Ishikawa (cell line): ENCODE measurements around the gene NUCB1.

Experiments used
- CEBPB ChIP-seq: IDR thresholded peaks from 2 replicates; pipeline ENCODE4 v1.6.1; 2012
- CREB1 ChIP-seq: IDR thresholded peaks from 2 replicates; pipeline ENCODE4 v1.6.1; 2012; ENCODE audit warnings: low read depth
- EGR1 ChIP-seq: IDR thresholded peaks from 2 replicates; pipeline ENCODE4 v1.6.1; 2012
- EP300 ChIP-seq: IDR thresholded peaks from 2 replicates; pipeline ENCODE4 v1.6.1; 2012; ENCODE audit warnings: borderline replicate concordance
- FOXM1 ChIP-seq: IDR thresholded peaks from 2 replicates; pipeline ENCODE4 v1.6.1; 2012; ENCODE audit warnings: low read depth, borderline replicate concordance
- NFIC ChIP-seq: IDR thresholded peaks from 2 replicates; pipeline ENCODE4 v1.6.1; 2012
- RAD21 ChIP-seq: IDR thresholded peaks from 2 replicates; pipeline ENCODE4 v1.6.1; 2012; ENCODE audit warnings: low read depth
- TAF1 ChIP-seq: IDR thresholded peaks from 2 replicates; pipeline ENCODE4 v1.6.1; 2012; ENCODE audit warnings: low read depth, mild to moderate bottlenecking
- TCF12 ChIP-seq: IDR thresholded peaks from 2 replicates; pipeline ENCODE4 v1.6.1; 2012; ENCODE audit warnings: low read depth
- TEAD4 ChIP-seq: IDR thresholded peaks from 2 replicates; pipeline ENCODE4 v1.6.1; 2012
- YY1 ChIP-seq: IDR thresholded peaks from 2 replicates; pipeline ENCODE4 v1.6.1; 2012; ENCODE audit warnings: low read depth
- ZBTB7A ChIP-seq: IDR thresholded peaks from 2 replicates; pipeline ENCODE4 v1.6.1; 2012; ENCODE audit warnings: low read depth
- TF ChIP-seq, protein P1 (sequence below): IDR thresholded peaks from 2 replicates; pipeline ENCODE4 v1.6.1; 2012; ENCODE audit warnings: low read depth, mild to moderate bottlenecking
- TF ChIP-seq, protein P2 (sequence below): IDR thresholded peaks from 2 replicates; pipeline ENCODE4 v1.6.1; 2012
- TF ChIP-seq, protein P3 (sequence below): IDR thresholded peaks from 2 replicates; pipeline ENCODE4 v1.6.1; 2012

NUCB1 gene

DNA sequence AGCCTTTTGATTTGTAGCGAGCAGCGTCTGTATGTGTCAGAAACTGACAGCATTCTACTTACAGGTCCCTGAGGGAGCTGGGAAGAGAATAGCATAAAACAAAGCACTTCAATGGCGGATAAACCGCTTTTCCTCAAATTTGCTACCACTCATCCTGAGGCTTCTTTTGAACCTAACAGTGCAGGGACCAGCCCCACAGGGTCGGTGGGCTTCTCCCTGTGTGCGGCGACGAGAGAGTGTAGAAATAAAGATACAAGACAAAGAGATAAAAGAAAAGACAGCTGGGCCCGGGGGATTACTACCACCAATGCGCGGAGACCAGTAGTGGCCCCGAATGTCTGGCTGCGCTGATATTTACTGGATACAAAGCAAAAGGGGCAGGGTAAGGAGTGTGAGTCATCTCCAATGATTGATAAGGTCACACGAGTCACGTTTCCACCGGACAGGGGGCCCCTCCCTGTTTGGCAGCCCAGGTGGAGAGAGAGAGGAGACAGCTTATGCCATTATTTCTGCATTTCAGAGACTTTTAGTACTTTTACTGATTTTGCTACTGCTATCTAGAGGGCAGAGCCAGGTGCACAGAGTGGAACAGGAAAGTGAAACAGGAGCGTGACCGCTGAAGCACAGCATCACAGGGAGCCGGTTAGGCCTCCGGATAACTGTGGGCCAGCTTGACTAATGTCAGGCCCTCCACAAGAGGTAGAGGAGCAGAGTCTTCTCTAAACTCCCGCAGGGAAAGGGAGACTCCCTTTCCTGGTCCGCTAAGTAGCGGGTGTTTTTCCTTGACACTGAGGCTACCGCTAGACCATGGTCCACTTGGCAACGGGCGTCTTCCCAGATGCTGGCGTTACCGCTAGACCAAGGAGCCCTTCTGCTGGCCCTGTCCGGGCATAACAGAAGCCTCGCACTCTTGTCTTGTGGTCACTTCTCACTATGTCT, 23.8 kb upstream of the NUCB1 start:
- TF ChIP-seq NFIC = 0 out of 2 replicates have a peak, but pooled peaks have one; percentile 27

- no peak for TF ChIP-seq ZBTB7A
These were observed 22.3 kb upstream of the NUCB1 start for GRCh38 chr19:48877855-48878195.

DNA sequence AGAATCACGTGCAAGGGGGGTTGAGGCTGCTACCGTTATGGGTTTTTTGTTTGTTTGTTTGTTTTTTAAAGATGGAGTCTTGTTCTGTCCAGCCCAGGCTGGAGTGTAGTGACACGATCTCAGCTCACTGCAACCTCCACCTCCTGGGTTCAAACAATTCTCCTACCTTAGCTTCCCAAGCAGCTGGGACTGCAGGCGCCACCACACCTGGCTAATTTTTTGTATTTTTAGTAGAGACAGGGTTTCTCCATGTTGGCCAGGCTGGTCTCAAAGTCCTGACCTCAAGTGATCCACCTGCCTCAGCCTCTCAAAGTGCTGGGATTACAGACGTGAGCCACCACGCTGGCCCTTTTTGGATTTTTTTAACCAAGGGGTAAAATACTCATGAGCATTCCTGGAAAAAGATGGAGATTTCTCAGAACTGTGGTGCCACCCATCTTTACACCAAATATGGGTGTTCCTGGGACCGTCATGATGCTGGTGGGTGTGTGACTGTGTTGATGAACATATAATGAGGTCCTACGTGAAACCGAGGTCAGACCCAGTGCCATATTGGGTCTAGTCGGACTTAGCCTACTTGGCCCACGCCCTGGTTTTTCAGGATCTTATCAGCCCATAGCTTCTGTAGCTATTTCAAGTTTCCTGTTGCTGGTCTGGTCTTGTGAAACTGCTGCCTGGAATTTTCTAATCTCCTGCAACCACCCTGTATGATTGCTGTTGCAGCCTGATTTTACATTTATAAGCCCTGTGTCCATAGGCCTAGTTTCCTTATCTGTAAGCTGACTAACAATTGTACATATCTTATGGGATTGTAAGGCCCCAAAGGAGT, 21.7 kb upstream of the NUCB1 start:
- no peak for TF ChIP-seq TAF1
- TF ChIP-seq FOXM1 = no peak
- TF ChIP-seq CEBPB = no peak

GRCh38 chr19:48879025-48879637, 21.0 kb upstream of the NUCB1 start:
- TF ChIP-seq TAF1 (no peak), CEBPB (no peak), CREB1 (no peak), YY1 (no peak), RAD21 (no peak), NFIC (no peak), TCF12 (no peak)
- TF ChIP-seq, protein P1, sequence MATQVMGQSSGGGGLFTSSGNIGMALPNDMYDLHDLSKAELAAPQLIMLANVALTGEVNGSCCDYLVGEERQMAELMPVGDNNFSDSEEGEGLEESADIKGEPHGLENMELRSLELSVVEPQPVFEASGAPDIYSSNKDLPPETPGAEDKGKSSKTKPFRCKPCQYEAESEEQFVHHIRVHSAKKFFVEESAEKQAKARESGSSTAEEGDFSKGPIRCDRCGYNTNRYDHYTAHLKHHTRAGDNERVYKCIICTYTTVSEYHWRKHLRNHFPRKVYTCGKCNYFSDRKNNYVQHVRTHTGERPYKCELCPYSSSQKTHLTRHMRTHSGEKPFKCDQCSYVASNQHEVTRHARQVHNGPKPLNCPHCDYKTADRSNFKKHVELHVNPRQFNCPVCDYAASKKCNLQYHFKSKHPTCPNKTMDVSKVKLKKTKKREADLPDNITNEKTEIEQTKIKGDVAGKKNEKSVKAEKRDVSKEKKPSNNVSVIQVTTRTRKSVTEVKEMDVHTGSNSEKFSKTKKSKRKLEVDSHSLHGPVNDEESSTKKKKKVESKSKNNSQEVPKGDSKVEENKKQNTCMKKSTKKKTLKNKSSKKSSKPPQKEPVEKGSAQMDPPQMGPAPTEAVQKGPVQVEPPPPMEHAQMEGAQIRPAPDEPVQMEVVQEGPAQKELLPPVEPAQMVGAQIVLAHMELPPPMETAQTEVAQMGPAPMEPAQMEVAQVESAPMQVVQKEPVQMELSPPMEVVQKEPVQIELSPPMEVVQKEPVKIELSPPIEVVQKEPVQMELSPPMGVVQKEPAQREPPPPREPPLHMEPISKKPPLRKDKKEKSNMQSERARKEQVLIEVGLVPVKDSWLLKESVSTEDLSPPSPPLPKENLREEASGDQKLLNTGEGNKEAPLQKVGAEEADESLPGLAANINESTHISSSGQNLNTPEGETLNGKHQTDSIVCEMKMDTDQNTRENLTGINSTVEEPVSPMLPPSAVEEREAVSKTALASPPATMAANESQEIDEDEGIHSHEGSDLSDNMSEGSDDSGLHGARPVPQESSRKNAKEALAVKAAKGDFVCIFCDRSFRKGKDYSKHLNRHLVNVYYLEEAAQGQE = no peak
- TF ChIP-seq, protein P2, sequence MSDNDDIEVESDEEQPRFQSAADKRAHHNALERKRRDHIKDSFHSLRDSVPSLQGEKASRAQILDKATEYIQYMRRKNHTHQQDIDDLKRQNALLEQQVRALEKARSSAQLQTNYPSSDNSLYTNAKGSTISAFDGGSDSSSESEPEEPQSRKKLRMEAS = no peak

GRCh38 chr19:48881741-48882657, 18.1 kb upstream of the NUCB1 start:
- no peak for TF ChIP-seq NFIC
- TF ChIP-seq CEBPB = no peak
- no peak for TF ChIP-seq ZBTB7A
- TF ChIP-seq, protein P2 = no peak
- TF ChIP-seq RAD21 = no peak
- no peak for TF ChIP-seq TCF12
- TF ChIP-seq CREB1 = no peak
- TF ChIP-seq FOXM1 = no peak
- no peak for TF ChIP-seq TEAD4
- no peak for TF ChIP-seq YY1
- TF ChIP-seq TAF1 = no peak
- TF ChIP-seq, protein P3, sequence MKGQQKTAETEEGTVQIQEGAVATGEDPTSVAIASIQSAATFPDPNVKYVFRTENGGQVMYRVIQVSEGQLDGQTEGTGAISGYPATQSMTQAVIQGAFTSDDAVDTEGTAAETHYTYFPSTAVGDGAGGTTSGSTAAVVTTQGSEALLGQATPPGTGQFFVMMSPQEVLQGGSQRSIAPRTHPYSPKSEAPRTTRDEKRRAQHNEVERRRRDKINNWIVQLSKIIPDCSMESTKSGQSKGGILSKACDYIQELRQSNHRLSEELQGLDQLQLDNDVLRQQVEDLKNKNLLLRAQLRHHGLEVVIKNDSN = no peak
- TF ChIP-seq, protein P1 = no peak
- TF ChIP-seq EGR1 = no peak
- no peak for TF ChIP-seq EP300

DNA sequence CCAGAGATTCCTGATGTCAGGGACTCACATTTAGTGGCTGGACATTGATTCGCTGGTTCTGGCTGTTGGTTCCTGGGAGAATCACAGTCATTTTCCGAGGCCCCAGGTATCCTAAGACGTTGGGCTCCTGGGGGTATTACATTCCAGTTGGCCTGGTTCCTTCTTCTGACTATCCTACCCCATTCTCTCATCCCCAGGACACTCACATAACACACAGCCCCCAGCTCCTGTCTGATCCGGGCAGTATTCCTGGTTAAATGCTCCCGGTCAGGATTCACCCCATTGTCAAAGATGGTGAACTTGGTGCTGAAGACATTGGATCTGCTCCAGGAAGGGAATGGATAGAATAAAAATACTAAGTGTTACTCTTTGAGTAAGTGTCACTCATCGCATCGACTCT, 16.4 kb upstream of the NUCB1 start:
- TF ChIP-seq TEAD4 = no peak
- TF ChIP-seq, protein P3 = no peak
- TF ChIP-seq ZBTB7A = no peak
- TF ChIP-seq CREB1 = no peak
- no peak for TF ChIP-seq CEBPB
- TF ChIP-seq EGR1 = no peak
- TF ChIP-seq TCF12 = no peak
- no peak for TF ChIP-seq NFIC
- TF ChIP-seq YY1 = no peak
- TF ChIP-seq, protein P2 = no peak
- no peak for TF ChIP-seq EP300
- no peak for TF ChIP-seq RAD21
- no peak for TF ChIP-seq TAF1
- TF ChIP-seq, protein P1 = no peak
- no peak for TF ChIP-seq FOXM1
